Breast epithelium (tissue), 3 donors: ENCODE data around the gene SRSF1.

ENCODE experiments used
- POLR2A ChIP-seq: fragments of 450-650 bp; IDR thresholded peaks from one replicate; pipeline ENCODE4 v1.6.1; 2016; ENCODE audit warnings: antibody characterized with exemption, mild to moderate bottlenecking, moderate library complexity
- TF ChIP-seq, protein P1 (sequence below), 3 donors: fragments of 450-650 bp; IDR thresholded peaks; one replicate each; pipeline ENCODE4 v1.5.1; 2016 to 2017; ENCODE audit warnings: antibody characterized with exemption in 3 of 3, mild to moderate bottlenecking in 3 of 3, moderate library complexity in 3 of 3

- TF ChIP-seq, protein P1, sequence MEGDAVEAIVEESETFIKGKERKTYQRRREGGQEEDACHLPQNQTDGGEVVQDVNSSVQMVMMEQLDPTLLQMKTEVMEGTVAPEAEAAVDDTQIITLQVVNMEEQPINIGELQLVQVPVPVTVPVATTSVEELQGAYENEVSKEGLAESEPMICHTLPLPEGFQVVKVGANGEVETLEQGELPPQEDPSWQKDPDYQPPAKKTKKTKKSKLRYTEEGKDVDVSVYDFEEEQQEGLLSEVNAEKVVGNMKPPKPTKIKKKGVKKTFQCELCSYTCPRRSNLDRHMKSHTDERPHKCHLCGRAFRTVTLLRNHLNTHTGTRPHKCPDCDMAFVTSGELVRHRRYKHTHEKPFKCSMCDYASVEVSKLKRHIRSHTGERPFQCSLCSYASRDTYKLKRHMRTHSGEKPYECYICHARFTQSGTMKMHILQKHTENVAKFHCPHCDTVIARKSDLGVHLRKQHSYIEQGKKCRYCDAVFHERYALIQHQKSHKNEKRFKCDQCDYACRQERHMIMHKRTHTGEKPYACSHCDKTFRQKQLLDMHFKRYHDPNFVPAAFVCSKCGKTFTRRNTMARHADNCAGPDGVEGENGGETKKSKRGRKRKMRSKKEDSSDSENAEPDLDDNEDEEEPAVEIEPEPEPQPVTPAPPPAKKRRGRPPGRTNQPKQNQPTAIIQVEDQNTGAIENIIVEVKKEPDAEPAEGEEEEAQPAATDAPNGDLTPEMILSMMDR (IDR thresholded peaks at IDR 0.05), result no peak
- TF ChIP-seq POLR2A, result no peak
These were observed 34.9 kb downstream of the SRSF1 start for GRCh38 chr17:57972151-57972550.
